ENCODE measurements around the gene TANC1.
A peak's percentile ranks its signal among the peaks of the same experiment; 100 is the strongest.
"Not testable (repeated sequence)": the region's sequence is repeated elsewhere in the genome, so short reads cannot be mapped to it uniquely, and the experiment has no call there.

Gene TANC1

DNA sequence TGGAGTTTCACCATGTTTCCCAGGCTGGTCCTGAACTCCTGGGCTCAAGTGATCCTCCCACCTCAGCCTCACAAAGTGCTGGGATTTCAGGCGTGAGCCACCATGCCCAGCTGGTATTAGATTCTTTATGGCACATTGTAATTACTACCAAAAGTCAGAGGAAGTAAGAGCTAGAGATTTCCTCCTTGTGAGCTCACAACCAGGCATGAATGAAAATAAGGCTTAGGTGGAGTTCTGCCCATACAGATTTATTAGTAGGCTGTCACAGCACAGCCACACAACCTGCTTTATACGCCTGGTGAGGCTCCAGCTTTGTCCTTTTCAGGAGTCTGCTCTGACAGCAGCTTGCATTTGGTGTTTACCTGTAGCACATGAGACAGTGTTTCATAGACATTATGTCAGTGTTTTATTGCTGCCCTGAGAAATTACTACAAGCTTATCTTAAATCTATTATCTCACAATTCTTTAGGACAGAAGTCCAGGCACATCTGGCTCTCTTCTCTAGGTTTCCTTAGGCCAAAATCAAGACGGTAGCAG, 156.6 kb downstream of the TANC1 start:
- DNase-seq = no peak

DNA sequence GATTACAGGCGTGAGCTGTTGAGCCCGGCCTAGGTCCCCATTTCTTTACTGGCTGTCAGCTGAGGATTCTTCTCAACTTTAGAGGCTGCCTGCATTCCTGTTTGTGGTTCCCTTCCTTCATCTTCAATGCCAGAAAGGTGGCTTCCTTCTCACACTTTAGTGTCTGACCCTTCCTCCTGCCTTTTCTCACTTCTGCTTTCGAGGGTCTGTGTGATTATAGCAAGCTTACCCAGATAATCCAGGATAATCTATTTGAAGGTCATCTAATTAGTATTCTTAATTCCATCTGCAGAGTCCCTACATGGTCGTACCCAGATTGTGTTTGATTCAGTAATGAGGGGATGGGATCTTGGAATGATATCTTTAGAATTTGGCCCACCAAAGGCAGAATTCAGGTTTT, 157.4 kb downstream of the TANC1 start:
- DNase-seq = no peak

DNA sequence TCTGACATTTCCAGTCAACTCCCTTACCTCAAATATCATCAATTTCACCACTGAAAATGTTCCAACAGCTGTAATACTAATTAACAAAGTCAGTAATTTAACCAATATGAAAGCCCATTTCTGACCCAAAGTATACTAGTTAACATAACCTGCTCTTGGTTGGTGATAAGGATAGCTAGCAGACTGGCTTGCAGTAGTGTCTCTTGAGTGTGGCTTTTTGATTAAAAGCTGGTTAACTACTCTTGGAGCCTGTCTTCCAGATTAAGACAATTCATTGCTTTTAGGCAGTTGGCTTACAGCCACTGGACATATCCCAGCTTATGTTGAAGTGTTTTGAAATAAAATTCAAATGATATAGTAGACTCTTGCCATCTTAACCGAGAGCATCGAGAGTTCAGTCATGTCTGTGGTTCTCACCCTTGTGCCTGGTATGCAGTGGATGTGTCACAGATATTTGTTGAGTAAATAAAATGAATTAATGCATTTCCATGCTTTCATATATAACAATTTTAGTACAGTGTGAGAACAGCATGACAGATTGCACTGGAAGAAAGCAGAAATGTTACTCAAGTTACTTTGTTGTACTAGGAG, 158.1 kb downstream of the TANC1 start:
- no peak for DNase-seq

DNA sequence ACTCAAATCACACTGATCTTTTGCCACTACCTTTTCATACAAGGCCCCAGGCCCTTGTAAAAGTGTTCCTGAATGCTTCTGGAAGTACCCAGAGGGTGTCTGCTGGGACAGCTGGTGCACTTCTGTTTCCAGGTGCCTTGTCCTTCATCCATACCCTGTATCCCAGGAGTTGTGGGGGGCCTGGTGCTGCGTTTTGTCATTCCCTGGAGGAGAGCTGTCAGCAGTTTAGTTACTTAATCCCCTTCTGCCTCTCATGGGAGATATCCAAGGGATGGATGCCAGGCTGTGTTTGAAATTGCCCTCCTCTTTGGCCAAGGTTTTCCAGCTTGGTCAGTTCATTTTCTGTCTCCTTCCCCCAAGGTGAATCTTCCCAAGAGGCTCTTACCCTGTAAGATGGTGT, 159.8 kb downstream of the TANC1 start:
- DNase-seq = no peak

DNA sequence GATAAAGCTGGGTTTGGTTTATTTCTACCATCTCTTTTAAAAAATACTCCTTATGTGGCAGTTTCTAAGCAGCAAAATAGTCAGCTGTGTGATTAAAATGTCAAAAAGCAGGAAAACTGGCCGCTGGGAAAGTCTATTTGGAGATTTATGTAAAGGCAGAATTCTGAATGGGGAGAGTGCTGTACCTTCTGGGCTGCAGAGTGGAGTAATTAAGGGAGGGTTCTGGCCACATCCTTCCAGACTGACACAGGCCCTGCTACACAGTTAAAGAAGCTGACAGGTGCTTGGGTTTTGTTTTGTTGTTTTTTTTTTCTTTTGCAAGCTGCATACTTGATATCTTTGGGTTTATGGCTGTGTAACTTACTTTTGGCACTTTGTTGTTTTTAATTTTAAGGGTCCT, 160.8 kb downstream of the TANC1 start:
- DNase-seq = no peak

DNA sequence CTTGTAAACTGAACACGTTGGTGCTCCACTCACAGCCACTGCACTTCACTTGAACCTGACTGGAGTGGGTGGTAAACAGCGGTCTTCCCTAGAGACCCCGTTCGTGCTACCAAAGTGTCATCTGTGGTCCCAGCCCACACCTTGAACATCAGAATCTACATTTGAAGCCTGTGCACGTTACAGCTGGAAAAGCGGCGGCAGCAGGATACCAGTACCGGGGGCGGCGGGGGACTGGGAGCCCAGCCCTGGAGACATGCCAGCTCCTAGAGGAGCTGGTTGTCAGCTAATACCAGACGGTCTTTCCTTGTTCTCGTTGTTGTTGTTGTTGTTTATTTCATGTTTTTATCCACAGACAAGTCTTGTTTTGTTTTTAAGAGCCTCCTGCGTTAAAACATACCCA, 161.4 kb downstream of the TANC1 start:
- DNase-seq = no peak

DNA sequence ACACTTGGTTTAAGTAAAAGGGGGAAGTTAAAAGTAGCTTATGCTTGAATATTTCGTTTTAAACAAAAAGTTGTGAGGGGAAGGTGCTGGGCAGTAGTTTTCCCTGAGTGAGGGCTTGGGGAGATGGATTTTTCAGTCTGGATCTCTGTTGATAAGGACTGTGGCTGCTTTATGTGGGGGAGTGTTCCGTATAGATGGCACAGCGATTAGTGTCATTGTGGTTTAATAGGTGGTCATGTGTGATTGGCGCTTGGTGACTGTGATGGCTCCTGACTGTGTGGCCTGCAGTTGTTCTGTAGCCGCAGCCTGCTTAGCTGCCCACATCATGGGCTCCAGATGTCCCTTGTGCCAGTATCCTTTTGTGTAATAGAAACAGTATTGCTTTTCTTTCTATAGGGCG, 161.9 kb downstream of the TANC1 start:
- DNase-seq = no peak

DNA sequence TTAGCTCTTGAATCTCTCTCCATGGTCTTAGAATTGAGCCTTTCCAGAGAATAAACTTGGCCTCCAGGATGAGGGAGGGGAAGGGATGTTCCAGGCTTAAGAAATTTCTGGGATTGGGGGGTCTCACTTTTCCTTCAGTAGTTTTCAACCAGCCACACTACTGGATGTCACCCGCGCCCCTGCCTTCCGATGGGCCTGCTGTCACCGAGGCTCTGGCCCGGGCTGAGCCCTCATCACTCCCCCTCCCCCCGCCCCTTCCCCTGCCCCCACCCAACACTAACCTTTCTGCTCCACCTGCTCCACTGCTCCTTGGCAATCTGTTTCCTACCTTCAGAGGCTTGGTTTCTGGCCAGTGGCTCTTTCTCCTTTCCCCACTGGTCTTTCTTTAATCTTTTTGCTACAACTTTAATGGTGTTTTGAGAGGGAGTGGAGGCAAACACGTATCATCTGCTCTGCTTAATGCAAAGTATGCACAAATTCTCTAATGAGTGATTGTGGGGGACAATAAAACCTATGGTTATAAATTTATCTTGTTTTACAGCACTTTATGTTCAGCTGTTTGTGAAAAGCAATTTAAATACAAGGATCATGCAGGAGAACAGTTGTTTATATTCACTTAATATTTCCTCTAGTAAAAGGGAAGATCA, 162.9 kb downstream of the TANC1 start:
- peak in 1 of 2 experiments; percentile 4 for DNase-seq

DNA sequence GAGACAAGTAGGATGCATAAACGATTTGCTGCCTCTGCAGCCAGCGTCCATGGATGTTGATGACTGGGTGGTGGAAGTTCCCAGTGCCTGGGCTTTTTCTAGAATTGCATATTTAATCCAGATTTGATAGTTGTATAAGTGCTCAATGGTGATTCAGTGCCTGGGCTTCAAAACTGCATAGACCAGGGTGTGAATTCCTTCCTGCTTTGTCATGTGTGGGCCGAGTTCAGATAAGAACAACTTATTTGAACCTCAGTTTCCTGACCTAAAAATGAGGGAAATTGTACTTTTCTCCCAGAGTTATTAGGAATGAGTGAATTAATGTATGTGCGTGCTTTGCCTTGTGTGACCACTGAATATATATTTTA, 163.5 kb downstream of the TANC1 start:
- no peak for DNase-seq

DNA sequence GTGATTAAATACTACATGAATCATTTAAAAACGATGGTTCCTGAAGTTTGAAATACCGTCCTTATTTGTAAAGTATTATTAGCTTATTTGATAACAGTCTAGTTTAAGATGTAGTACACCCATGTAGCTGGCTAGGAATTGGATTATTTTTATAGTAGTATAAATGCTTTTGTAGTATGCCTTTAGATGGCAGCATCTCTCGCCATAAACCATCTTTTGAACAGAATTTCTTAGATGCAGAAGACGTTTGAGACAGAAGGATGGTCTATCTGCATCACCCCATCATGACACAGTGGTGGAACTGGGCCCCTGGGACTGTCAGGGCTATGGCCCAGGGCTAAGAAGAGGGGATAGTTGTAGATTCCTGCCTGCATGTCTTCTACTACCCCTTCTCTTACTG, 165.4 kb downstream of the TANC1 start:
- DNase-seq = peak in 1 of 2 experiments; percentile 5

DNA sequence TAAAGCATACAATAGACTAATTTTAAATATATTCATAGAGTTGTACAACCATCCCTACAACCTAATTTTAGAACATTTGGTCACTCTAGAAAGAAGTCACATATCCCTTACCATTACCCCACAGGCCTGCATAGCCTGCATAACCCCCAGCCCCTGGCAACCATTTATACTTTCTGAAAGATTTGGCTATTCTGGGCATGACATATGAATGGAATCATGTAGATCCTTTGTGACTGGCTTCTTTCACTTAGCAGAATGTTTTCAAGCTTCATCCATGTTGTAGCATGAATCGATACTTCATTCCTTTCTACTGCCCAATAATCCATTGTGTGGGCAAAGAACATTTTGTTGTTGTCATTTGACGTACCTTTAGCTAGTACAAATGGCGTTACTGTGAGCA, 166.5 kb downstream of the TANC1 start:
- DNase-seq = no peak

DNA sequence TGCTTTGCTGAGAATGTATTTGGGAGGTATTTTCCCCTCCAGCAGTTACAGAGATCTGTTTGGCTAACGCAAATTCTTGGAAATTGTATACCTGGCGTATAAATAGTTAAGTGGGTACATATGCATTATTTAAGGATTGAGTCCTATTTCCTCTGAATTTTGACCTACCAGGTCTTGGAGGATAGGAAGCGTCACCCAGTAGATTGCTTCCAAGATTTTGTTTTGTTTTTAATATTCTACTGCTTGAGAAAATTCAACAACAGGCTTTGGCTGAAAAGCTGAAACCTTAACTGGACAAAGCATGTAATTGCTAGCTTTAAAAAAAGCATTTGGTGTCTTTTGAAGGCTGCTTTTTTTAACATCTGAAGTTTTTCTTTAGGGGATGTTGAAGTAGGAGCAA, 168.0 kb downstream of the TANC1 start:
- no peak for DNase-seq

DNA sequence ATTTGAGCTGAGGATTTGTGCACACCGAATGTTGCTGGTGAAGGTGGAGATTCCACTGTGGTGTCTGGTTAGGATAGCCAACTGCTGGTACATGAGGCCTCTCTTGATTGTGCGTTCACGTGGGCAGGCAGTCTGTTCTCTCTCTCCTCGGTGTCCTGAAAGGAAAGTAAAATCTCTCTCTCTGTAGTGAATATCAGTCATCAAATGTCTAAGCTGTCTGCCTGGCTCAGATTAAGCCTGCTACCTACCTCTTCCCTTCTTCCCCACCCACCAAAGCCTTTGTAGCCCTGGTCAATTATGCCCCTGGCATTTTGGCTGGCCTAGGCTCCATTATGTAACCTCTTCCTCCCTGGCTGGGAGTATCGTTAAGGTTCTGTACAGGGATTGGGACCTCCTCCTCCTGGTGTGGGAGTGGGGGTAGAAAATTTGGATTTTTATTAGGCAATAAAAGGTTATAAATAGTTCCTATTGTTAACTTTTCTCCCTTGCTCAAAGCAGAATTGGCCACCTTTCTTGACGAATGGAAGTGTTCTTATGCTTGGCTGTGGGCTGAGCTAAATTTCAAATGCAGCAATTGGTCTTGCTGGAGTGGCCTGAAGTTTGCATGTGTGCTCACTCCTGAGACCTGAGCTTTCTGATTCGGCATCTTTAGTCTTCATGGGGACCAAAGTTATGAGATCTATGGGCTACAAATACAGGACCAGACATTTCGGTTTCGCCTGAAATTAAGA, 169.2 kb downstream of the TANC1 start:
- no peak for DNase-seq

DNA sequence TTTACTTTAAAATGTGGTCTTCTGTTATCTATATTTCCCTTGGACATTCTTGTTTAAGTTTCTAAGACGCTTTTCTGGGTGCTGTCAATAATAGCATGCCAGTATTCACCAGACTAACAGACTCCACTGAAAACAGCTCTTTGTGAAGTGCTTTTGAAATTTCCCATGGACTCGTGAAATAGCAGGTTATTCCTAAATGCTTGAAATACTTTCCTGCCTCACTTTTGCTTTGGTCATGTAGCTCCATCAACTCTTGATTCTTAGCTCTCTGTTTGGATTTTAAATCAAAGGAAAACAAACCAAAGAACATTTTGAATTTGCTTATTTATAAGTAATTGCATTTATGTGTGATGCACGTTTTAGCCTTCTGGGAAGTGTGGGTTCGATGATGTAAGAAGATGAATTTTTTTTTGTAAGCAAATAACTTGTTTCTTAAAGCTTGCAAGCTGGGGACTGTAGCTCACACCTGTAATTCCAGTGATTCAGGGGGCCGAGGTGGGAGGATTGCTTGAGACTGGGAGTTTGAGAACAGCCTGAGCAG, 170.3 kb downstream of the TANC1 start:
- no peak for DNase-seq

DNA sequence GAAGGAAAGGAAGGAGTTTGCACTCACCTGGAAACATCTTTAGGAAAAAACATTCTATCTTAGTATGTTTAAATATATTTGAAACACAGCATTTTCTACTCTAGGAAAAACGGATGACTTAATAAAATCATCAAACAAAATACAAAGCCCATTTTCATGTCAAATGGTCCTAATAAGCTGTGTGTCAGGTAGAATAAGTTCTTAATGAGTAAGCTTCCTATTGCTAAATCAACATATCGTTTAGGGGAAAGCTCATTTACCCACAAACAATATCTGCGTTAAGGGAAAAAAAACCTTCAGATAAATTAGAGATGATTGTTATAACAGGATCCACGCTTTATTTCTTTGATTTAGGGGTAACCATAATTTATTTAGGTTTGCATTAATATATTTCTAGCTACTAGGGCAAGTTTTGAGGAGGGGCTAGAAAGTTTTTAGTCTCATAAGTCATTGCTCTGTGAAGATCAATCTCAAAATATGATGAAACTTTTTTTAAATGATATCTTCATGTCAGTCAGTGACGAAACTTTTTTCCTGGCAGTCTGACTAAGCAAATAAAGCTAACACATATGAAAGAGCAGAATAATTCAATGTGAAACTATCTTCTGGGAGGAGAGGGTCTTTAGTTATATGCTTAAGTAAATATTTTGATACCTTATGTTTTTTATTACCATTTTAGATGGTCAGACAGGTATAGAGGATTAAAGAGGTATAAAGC, 170.9 kb downstream of the TANC1 start:
- no peak for DNase-seq

DNA sequence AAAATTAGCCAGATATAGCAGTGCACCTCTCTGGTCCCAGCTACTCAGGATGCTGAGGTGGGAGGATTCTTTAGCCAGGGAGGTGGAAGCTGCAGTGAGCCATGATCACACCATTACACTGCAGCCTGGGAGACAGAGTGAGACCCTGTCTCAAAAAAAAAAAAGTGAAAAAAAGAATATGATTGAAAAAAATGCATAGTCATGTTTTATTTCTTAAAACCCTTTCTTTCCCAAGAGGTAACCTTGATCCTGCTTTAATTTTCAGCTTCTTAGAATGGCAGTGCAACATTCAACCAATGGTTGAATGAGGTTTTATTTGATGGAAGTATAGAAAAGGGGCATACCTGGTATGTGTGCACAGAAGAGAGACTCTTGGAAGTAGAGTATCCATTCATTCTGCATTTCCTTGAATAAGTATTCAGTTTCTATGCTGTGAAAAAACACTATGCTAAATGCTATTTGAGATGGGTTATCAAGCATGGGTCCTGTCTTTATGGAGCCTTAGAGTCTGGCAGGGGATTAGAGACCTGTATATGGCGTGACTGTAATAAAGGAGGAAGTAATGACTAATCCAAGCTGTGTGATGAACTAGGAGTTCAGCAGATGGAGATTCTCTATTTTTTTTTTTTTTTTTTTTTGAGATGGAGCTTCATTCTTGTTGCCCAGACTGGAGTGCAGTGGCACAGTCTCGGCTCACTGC, 171.8 kb downstream of the TANC1 start:
- DNase-seq = no peak

DNA sequence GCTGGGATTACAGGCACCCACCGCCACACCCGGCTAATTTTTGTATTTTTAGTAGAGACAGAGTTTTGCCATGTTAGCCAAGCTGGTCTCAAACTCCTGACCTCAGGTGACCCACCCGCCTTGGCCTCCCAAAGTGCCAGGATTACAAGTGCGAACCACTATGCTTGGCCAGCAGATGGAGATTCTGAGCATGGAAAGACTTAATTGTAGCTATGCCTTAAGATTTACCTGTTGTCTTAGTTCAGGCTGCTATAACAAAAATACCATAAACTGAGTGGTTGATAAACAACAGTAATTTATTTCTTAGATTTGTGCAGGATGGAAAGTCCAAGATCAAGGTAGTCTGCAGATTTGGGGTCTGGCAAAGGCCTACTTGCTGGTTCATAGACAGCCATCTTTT, 172.4 kb downstream of the TANC1 start:
- DNase-seq = not testable (repeated sequence)

DNA sequence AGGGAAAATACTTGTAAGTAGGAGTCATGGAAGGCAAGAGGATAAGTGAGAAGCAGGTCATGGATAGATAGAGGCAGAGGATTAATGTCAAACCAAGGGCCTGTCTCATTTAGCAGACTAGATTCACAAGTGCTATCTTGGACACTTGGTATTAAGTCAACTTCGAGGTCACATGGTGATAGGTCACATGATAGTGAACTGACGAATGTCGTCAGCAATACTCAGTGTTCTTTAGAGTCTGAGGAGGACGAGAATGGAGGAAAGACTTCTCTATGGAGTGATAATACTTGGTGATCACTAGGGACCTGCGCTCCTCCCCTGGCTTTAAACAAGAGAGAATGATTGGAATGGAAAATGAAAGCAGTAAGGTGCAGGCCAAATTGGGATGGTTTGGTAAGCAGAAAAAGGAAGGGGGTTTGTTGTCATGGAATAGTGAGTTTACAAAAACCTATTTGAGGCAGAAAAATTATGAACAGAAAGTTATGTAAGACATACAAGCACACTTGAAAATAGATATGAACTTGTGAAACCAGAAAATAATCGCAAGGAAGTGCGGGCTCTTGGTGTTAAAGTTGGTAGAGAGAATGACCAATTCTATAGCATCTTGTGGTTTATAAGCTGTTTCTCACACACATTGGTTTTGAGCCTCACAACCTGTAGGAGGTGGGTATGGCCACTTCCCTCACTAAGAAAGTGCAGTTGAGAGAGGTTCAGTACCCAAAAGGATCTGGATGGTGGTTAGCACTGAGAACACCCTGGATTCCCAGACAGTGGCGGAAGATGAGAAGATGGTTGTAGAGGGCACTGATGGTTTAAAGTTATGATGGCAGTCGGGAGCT, 176.6 kb downstream of the TANC1 start:
- DNase-seq = no peak

DNA sequence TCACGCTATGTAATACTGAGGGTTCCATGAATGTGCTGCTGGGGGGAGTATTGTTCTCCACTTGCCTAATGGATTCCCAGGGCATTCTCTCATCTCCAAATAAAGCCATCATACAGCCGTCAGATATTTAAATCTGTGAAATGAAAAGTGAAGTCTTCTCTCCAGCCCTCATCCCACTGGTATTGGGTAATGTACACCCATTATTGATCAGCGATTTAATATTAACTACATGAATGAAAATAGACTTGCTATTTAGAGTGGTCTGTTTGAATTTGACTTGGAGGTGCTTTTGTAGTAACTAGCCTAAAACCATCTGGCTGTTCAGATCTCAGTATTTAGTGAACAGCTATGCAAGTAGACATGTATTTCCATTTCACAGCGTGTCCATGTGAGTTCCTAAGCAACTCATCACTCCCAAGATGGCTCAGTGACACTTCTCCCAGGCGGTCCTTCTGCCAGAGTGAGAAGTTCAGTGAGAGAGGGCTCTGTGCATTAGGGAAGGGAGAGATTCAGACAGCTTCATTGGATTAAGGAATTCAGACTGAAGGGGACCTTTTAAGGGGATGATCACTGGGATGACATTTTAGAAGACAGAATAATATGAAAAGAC, 177.4 kb downstream of the TANC1 start:
- no peak for DNase-seq

DNA sequence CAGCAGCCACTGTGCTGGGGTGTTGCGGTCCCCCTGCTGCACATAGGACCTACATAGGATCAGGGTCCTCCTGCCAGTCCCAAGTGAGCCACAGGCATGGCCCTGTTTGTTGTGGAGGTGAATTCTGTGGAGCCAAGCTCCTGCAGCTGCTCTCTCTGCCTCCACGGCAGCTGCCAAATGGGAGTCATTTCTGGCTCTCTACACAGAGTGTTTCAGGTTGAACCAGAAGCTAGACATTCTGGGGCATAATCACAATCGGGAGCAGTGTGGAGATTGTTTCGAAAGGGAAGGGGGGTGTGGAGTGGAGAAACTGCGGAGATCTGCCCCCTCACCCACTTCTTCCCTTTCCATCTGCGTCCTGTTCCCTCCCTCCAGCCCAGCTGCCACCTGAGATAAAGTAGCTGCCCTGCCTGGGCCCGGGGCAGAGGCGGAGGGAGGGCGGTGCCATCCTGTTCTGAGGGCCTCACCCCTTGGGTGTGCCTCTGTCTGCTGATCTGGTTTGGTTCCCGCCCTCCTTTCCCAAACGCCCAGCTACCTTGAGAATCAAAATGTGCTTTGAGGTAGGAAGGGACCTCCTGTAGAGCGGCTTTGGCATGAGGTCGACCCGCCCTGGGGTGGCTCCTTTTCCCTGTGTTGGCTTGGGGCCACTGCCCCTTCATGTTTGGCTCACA, 178.7 kb downstream of the TANC1 start:
- DNase-seq = peak in 1 of 2 experiments; percentile 5

DNA sequence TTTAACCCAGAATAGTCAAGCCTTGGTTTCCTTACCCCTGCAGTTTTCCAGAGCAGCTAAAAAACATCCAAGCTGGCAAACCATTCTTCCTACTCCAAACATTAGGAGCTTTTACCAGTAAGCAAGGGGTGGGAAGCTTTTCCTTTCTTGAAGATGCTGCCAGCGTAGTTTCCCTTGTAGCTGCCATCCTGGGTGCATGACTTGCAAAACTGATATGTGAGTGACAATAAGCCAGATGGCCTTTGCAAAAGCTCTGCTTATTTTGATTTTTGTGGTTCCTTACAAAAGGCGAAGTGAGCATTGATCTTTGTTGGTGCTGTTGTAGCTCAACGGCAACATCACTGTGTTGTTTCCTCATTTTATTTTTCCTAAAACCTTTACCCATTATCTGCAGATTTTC, 179.2 kb downstream of the TANC1 start:
- no peak for DNase-seq
